ENCODE results near the gene B4GALNT3.

Gene B4GALNT3

GRCh38 chr12:578748-579419 lies 119.1 kb downstream of the B4GALNT3 start:
- DNase-seq: no peak

- DNase-seq: no peak
Measured at GRCh38 chr12:579420-580110, 119.8 kb downstream of the B4GALNT3 start.

- DNase-seq: no peak
Measured at GRCh38 chr12:580813-581212, 121.1 kb downstream of the B4GALNT3 start.

GRCh38 chr12:581321-581720 lies 121.6 kb downstream of the B4GALNT3 start:
- no peak for DNase-seq

GRCh38 chr12:581746-582145 lies 122.0 kb downstream of the B4GALNT3 start:
- no peak for DNase-seq

GRCh38 chr12:583251-583869 lies 123.6 kb downstream of the B4GALNT3 start:
- no peak for DNase-seq

- DNase-seq: no peak
Measured at GRCh38 chr12:585062-586061, 125.6 kb downstream of the B4GALNT3 start.

- DNase-seq: no peak
Measured at GRCh38 chr12:586318-587071, 126.8 kb downstream of the B4GALNT3 start.

GRCh38 chr12:587132-588023 lies 127.6 kb downstream of the B4GALNT3 start:
- DNase-seq: no peak

GRCh38 chr12:588024-588322 lies 128.2 kb downstream of the B4GALNT3 start:
- no peak for DNase-seq

- DNase-seq: no peak
Measured at GRCh38 chr12:588646-589045, 128.9 kb downstream of the B4GALNT3 start.

GRCh38 chr12:590206-590750 lies 130.5 kb downstream of the B4GALNT3 start:
- DNase-seq: no peak

- no peak for DNase-seq
Measured at GRCh38 chr12:591167-592023, 131.7 kb downstream of the B4GALNT3 start.

GRCh38 chr12:592024-592505 lies 132.3 kb downstream of the B4GALNT3 start:
- DNase-seq: no peak

- DNase-seq: no peak
Measured at GRCh38 chr12:593396-594270, 133.9 kb downstream of the B4GALNT3 start.

GRCh38 chr12:597926-598568 lies 138.3 kb downstream of the B4GALNT3 start:
- DNase-seq: no peak

- no peak for DNase-seq
Measured at GRCh38 chr12:599756-600155, 140.0 kb downstream of the B4GALNT3 start.

Data from NCI-H2081 treated with DMSO at 0.1 percent for 48 hours (cell line).